Bronchial epithelial cell (primary cell): ENCODE results near the gene VTI1A. TPM values are rescaled to one million over a fixed set of nuclear protein-coding genes. Genes with fewer than 3 reads are reported as not detected.

ENCODE experiments used
- DNase-seq: peaks from one replicate; pipeline ENCODE4 v3.0.0-alpha.2; 2010; ENCODE audit warnings: low read depth
- FAIRE-seq: peaks from 2 replicates; lab custom pipeline; 2011; peaks lifted over from hg19 to GRCh38; lab: Jason Lieb, UNC
- H3K27me3 ChIP-seq: 2 replicates; pipeline ENCODE4 v1.5.1; 2011; ENCODE audit warnings: low read length; ENCODE audit not compliant: control insufficient read depth, insufficient read depth
- H3K36me3 ChIP-seq: 2 replicates; pipeline ENCODE4 v1.5.1; 2011; ENCODE audit warnings: low read length; ENCODE audit not compliant: control insufficient read depth, insufficient read depth
- H3K4me3 ChIP-seq: 2 replicates; pipeline ENCODE4 v1.5.1; 2011; ENCODE audit warnings: mild to moderate bottlenecking, low read depth, low read length, control low read depth
- total RNA-seq: library from RNA; depleted of rRNA; stranded (reverse); fragments of >200 nt; gene quantifications from 2 replicates; pipeline ENCODE4 v1.2.1, GENCODE V29; 2014
- TF ChIP-seq, protein P1 (sequence below): IDR thresholded peaks from 2 replicates; pipeline ENCODE4 v1.5.1; 2011; ENCODE audit warnings: mild to moderate bottlenecking, moderate library complexity, low read length, control low read depth, inconsistent platforms; ENCODE audit not compliant: insufficient read depth, severe bottlenecking

The VTI1A gene
- total RNA-seq, 1 donor from 2014 or later: 36.6 TPM

DNA sequence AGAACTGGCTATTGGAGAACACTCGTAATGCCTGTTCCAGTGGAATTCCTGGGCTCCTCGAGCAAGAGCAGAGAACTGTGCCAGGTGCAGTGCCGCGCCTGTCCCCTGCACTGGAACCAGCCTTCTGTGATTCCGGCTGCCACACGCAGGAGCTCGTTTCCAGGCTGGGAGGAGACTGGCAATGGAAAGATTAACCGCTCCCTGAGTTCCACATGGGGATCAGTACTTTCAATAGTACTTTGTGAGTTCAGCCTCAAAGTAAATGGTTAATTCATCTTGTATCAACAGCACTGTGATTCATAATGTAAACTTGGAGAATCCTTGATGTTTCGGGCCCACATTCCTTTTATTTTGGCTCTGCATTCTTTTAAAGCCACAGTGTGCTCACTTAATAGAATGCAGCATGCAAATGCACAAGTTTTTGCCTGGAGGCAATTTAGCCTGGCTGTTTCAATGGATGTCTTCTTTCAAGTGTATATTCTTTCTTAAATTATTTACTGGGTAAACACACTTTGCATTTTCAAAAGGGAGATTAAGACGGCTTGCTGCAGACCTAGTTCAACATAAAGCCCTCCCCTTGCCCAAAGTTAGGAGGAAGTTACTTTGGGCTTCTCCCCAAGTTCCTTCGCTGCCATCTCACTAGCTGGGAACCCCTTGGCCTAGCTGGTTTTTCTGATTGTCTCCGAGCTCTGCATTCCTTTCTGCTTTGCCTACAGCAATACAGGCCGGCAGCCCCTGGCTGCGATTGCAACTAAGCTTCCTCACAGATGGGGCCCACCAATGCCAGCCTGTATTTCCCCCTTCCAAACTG lies 364.9 kb downstream of the VTI1A start:
- peak; percentile 95 for DNase-seq
- TF ChIP-seq, protein P1, sequence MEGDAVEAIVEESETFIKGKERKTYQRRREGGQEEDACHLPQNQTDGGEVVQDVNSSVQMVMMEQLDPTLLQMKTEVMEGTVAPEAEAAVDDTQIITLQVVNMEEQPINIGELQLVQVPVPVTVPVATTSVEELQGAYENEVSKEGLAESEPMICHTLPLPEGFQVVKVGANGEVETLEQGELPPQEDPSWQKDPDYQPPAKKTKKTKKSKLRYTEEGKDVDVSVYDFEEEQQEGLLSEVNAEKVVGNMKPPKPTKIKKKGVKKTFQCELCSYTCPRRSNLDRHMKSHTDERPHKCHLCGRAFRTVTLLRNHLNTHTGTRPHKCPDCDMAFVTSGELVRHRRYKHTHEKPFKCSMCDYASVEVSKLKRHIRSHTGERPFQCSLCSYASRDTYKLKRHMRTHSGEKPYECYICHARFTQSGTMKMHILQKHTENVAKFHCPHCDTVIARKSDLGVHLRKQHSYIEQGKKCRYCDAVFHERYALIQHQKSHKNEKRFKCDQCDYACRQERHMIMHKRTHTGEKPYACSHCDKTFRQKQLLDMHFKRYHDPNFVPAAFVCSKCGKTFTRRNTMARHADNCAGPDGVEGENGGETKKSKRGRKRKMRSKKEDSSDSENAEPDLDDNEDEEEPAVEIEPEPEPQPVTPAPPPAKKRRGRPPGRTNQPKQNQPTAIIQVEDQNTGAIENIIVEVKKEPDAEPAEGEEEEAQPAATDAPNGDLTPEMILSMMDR: no peak
- no peak overlapping the region for H3K4me3 ChIP-seq

DNA sequence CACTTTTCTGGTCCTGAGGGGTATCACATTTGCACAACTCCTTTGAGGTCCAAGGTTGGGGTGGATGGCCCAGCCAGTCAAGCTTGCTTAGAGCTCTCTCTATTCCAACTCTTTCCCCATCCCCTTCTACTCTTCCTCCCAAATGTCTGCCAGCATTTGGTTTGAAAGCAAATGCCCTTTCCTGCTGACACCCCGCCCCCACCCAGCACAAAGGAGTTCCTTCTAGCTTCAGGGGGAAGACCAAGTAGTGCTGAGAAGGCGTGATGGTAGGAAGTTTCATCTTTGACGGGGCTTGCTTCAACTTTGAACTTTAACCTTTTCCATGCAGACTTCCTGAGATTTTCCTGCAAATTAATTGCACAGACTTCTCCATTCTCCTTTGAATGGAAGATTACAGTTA lies 365.6 kb downstream of the VTI1A start:
- no peaks in the 10 kb centered on the region for H3K36me3 ChIP-seq
- H3K27me3 ChIP-seq: no peaks in the 10 kb centered on the region
- TF ChIP-seq, protein P1: no peak
- DNase-seq (no peak), FAIRE-seq (no peak)
- no peak overlapping the region for H3K4me3 ChIP-seq

More for the DNA sequence above, 364.9 kb downstream of the VTI1A start:
- Histone ChIP-seq H3K36me3 (no peaks in the 10 kb centered on the region), H3K27me3 (no peaks in the 10 kb centered on the region)
- FAIRE-seq: no peak

DNA sequence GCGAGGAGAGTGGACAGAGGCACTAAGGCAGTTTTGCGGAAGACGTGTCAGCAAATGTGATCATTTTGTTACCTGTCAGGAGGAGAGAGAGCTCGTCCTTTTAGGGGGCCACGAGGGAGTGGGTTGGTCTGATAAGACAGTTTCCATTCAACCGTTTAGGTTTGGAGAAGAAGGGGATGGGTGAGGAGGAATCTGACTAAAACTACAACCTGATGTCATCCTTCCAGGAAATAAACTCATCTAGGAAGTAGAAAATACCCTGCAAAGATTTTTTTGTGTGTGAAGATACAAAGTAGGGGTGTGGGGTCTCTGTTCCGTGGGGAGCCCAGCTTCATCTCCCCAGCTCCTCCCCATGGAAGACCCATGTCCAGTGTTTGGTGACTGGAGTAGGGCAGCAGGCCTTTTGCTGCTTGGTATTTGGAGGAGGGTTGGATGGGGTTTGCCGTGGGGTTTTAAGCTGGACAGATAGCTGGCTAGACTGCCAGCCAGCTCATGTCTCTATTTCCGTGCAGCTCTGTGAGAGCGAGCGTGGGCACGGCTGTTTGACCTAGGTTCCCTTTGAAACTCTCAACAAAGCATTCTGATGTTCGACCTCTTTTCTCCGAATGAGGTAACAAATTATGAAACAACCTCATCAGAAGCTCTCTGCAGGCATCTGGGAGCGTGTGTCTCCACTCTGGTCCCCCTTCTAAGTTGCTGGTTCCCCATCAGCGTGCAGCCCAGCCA lies 367.0 kb downstream of the VTI1A start:
- Histone ChIP-seq H3K4me3 (no peak overlapping the region), H3K27me3 (no peaks in the 10 kb centered on the region), H3K36me3 (no peaks in the 10 kb centered on the region)
- no peak for DNase-seq
- TF ChIP-seq, protein P1: no peak
- FAIRE-seq: no peak

- FAIRE-seq: no peak
Measured at GRCh38 chr10:112815269-112816032, 368.4 kb downstream of the VTI1A start.

DNA sequence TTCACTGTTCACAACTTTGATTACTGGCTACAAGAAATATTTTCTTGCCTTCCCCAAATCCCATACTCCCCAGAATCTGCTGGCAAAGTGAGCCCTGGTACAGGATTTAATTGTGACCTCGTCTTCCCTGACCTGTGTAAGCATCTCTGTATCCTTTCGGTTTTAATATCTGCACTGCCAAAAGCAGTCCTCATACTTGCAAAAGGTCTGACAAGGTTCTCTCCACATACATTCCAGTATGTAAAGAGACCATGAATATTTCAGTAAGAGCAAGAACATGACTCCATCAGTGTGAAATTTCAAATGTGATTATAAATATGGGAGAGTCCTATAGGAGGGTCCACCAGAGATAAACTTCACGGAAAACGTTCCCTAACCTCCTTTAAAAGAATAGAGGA lies 369.0 kb downstream of the VTI1A start:
- no peaks in the 10 kb centered on the region for H3K27me3 ChIP-seq
- no peak overlapping the region for H3K4me3 ChIP-seq
- FAIRE-seq: no peak
- TF ChIP-seq, protein P1: no peak
- H3K36me3 ChIP-seq: no peaks in the 10 kb centered on the region
- DNase-seq: no peak

More at GRCh38 chr10:112815269-112816032, 368.4 kb downstream of the VTI1A start:
- no peaks in the 10 kb centered on the region for H3K36me3 ChIP-seq
- H3K27me3 ChIP-seq: no peaks in the 10 kb centered on the region
- peak; percentile 51 for DNase-seq
- TF ChIP-seq, protein P1: no peak
- no peak overlapping the region for H3K4me3 ChIP-seq
